C4-2B (cell line): ENCODE results near the gene EFCAB6.

Experiments
- CTCF ChIP-seq: fragments of 450-650 bp; conservative IDR thresholded peaks from 2 replicates; pipeline ENCODE4 v1.5.1; 2017; ENCODE audit warnings: mild to moderate bottlenecking
- ZFX ChIP-seq: fragments of 450-650 bp; IDR thresholded peaks from 2 replicates; pipeline ENCODE4 v1.6.1; 2017

GRCh38 chr22:43844560-43845545 lies 32.7 kb upstream of the EFCAB6 start:
- TF ChIP-seq CTCF (no peak), ZFX (no peak)
